ENCODE results near the gene ETV5.

The ETV5 gene

GRCh38 chr3:186115239-186115996 lies 6.5 kb upstream of the ETV5 start:
- Histone ChIP-seq H3K4me2 (ENCODE audit: low read length) (no peak overlapping the region), H2AFZ (no peak overlapping the region), H3K79me2 (no peaks in the 10 kb centered on the region), H3K27me3 (ENCODE audit: control insufficient read depth, insufficient read depth, low read length) (peaks cover 3% of the 10 kb centered on the region), H3K4me1 (no peaks in the 10 kb centered on the region), H3K9me3 (ENCODE audit: control insufficient read depth, low read length) (no peaks in the 10 kb centered on the region), H3K27ac (no peak overlapping the region), H3K36me3 (ENCODE audit: control insufficient read depth, insufficient read depth, low read length) (no peaks in the 10 kb centered on the region), H3K9ac (no peak overlapping the region), H3K4me3 (ENCODE audit: low read depth, low read length) (no peak overlapping the region)
- TF ChIP-seq CTCF (IDR thresholded peaks at IDR 0.05), result no peak

GRCh38 chr3:186110975-186111974 lies 2.4 kb upstream of the ETV5 start:
- no peak for TF ChIP-seq CTCF (IDR thresholded peaks at IDR 0.05)
- H3K27ac ChIP-seq, result no peak overlapping the region

GRCh38 chr3:186109897-186110803 lies 1.3 kb upstream of the ETV5 start:
- peak overlapping the region; percentile 80 for H3K27ac ChIP-seq

More at GRCh38 chr3:186110975-186111974, 2.4 kb upstream of the ETV5 start:
- peaks cover 3% of the 10 kb centered on the region for H3K27me3 ChIP-seq (ENCODE audit: control insufficient read depth, insufficient read depth, low read length)
- H3K9ac ChIP-seq, result no peak overlapping the region
- H2AFZ ChIP-seq, result no peak overlapping the region
- H3K4me2 ChIP-seq (ENCODE audit: low read length), result no peak overlapping the region
- no peaks in the 10 kb centered on the region for H3K9me3 ChIP-seq (ENCODE audit: control insufficient read depth, low read length)
- H3K36me3 ChIP-seq (ENCODE audit: control insufficient read depth, insufficient read depth, low read length), result no peaks in the 10 kb centered on the region
- no peak overlapping the region for H3K4me3 ChIP-seq (ENCODE audit: low read depth, low read length)
- no peaks in the 10 kb centered on the region for H3K79me2 ChIP-seq
- H3K4me1 ChIP-seq, result no peaks in the 10 kb centered on the region

More at GRCh38 chr3:186109897-186110803, 1.3 kb upstream of the ETV5 start:
- Histone ChIP-seq H3K79me2 (no peaks in the 10 kb centered on the region), H3K9me3 (ENCODE audit: control insufficient read depth, low read length) (no peaks in the 10 kb centered on the region), H3K9ac (peak overlapping the region; percentile 4), H3K4me2 (ENCODE audit: low read length) (peak overlapping the region; percentile 96), H2AFZ (peak overlapping the region; percentile 87), H3K4me1 (no peaks in the 10 kb centered on the region), H3K4me3 (ENCODE audit: low read depth, low read length) (peak overlapping the region; percentile 74), H3K27me3 (ENCODE audit: control insufficient read depth, insufficient read depth, low read length) (peaks cover 3% of the 10 kb centered on the region), H3K36me3 (ENCODE audit: control insufficient read depth, insufficient read depth, low read length) (no peaks in the 10 kb centered on the region)
- no peak for TF ChIP-seq CTCF (IDR thresholded peaks at IDR 0.05)

All from parathyroid adenoma (tissue), 2 donors.